DLD1 (cell line): ENCODE results near the gene RBM24.
"Not testable (repeated sequence)": the region's sequence is repeated elsewhere in the genome, so short reads cannot be mapped to it uniquely, and the experiment has no call there.

Experiments used
- in situ Hi-C: cut with HindIII; loops from 2 replicates; pipeline ENCODE4 v1.10.0; 2017; ENCODE audit warnings: low sequenced_read_pairs

The RBM24 gene

DNA sequence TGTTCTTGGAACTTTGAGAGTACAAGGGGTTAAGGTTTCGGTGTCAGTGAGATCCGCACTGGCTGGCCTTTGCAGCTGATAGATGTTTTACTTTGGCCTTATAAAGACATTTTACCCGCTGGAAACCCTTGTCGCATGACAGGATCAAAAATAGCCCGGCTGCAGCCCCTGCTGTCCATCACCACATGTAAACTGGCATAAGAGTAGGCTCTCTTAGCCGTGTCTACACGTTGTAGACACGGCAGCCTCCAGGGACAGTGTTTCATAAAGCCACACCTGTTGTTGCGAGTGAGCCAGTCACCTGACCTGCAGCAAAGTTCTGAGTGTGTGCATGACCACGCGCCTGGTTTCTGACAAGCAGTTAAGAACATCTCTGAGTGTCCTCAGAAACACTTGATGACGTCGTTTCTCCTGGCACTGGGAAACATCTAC, 8.5 kb downstream of the RBM24 start:
- in situ Hi-C loops: no loop called here

DNA sequence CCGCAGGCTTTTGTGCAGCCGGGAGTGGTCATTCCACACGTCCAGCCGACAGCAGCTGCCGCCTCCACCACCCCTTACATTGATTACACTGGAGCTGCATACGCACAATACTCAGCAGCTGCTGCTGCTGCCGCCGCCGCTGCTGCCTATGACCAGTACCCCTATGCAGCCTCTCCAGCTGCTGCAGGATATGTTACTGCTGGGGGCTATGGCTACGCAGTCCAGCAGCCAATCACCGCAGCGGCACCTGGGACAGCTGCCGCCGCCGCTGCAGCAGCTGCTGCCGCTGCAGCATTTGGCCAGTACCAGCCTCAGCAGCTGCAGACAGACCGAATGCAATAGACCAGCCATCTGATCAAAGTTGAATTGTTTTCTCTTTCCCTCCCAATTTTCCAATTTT, 10.6 kb downstream of the RBM24 start:
- in situ Hi-C loops: no loop called here

DNA sequence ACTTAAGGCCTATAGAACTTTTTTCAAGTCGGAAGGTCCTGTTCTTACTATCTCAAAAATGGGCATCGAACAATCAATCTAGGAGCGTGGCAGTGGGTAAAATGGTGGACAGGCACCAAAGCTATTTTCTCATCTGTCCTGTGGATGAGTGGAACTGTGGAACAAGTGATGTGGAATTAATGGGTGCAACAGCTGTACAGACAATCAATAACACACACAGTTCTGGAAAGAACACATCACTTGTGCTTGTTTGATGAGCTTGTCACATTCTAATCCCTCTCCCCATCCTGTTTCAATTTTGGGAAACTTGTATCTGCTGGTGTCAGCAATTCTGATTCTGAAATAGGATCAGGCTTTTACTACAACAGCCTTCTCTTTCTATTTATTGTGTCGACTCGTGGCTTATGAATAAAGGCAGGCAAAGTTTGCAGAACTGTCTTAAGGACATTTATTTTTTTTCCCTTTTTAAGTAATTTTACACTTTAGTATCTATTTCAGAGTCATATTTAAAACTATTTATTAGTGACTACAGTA, 11.5 kb downstream of the RBM24 start:
- in situ Hi-C loops: no loop called here

DNA sequence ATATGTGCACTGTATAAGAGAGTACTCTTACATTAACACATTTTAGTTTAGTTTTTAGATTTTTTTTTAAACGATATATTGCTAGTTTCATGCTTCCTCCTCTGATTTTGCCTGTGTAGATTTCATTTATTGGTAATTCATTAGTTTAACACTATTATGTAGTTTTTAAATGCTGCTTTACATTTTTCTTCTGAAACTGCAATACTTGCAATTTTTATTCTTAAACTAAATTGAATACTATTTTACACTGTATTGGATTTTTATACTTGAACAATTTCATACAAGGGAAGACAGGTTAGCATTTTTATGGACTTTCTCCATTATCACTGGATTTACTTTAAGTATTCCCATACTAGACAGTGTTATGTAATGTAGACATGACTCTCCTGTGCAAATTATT, 12.2 kb downstream of the RBM24 start:
- in situ Hi-C loops: no loop called here

DNA sequence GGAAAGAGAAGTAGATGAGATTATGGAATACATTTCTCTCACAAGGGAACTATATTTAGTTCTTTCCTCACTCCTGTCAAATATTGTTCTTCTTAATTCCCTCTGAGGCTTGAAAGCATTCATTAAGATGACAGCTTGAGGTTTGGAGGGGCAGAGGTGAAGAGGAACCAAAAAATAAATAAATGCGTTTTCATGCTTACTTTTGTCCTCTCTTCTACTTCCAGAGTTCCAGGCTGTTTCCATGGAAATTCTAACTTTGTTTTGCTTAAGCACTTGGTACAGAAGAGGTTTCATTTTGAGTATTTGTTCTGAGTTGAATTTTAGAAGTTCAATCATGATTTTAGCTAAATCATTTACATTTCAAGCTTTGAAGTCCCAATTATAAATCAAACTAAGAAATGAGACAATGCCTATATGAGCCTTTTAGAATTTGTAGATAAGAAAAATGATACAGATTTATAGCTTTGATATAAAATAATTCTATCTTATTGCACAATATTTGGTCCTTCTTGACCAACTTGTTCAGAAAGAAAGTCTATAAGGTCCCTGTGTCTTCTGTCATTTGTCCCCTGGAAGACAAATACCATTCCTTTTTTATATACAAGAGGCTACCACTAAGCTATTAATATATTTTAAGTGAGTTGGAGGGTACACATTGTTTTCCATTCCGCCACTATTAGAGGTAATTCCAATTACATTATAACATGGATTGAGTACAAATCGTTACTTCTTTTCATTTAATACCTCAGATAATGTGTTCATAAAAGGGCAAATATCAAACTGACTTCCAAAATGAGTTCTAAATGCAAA, 16.3 kb downstream of the RBM24 start:
- in situ Hi-C loops: no loop called here

DNA sequence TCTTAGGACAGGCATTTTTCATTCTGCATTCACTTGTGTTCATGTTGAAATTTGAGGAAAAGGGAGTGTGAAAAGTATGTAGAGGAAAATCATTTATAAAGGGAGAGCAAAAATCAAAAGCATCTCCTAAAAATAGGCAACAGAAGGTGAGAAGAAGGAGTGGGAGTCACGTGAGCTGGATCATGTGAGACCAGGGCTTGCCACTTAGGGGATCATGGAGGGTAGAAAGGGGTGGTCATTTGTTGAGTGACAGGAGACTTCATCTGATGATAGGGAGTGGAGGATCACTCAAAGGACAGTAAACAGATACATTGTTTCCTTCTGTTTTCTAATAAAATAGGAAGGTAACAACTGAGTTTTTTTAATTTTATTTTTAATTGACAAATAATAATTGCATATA, 17.1 kb downstream of the RBM24 start:
- in situ Hi-C loops: no loop called here

DNA sequence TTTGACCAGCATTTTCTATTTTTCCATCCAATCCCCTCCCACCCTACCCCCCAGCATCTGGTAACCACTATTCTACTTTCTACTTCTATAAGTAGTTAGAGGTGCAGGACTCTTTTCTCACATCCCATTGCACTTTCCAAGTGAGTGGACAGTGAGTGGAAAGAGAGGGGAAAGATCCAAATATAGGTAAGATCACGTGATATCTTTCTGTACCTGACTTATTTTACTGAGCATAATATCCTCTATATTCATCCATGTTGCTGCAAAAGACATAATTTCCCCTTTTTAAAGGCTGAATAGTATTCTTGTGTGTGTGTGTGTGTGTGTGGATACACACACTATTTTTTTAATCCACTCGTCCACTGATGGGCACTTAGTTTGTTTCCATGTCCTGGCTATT, 18.1 kb downstream of the RBM24 start:
- in situ Hi-C loops: no loop called here

DNA sequence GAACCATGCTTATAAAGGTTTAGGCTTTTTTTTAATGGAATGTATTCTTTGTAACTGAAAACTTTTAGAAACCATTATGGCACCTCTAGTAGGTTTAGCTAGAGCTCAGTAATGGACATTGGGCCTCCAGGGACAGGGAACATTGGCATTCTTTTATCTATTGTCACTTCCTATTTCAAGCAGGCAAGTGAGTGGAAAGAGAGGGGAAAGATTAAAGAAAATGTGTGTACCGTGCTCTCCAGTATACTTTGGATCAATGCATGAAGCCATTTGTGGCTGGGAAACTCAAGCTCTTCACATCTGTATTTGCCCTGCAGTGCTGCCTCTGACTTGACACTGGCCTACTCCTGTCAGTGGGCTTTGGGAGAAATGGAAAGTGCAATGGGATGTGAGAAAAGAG, 18.6 kb downstream of the RBM24 start:
- in situ Hi-C loops: no loop called here

DNA sequence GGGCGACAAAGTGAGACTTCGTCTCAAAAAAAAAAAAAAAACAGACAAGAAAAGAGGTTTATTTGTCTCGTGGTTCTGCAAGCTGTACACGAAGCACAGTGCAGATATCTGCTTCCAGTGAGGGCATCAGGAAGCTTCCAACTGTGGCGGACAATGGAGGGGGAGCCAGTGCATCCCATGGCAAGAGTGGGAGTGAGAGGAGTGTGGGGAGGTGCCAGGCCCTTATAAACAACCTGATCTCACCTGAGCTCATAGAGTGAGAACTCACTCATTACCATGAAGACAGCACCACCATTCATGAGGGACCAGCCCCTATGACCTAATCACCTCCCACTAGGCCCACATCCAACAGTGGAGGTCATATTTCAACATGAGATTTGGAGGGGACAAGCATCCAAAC, 19.5 kb downstream of the RBM24 start:
- in situ Hi-C loops: no loop called here

DNA sequence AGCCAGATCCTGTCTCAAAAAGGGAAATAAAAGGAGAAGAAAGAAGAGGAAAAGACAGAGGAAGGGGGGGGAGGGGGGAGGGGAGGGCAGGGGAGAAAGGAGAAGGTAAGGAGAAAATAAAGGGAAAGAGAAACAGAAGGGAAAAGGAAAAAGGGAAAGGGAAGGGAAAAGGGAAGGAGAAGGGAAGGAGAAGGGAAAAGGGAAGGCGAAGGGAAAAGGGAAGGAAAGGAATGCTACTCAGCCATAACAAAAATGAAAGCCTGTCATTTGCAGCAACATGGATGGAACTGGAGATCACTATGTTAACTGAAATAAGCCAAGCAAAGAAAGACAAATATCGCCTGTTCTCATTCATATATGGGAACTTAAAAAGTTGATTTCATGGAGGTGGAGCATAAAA, 22.3 kb downstream of the RBM24 start:
- in situ Hi-C loops: no loop called here

DNA sequence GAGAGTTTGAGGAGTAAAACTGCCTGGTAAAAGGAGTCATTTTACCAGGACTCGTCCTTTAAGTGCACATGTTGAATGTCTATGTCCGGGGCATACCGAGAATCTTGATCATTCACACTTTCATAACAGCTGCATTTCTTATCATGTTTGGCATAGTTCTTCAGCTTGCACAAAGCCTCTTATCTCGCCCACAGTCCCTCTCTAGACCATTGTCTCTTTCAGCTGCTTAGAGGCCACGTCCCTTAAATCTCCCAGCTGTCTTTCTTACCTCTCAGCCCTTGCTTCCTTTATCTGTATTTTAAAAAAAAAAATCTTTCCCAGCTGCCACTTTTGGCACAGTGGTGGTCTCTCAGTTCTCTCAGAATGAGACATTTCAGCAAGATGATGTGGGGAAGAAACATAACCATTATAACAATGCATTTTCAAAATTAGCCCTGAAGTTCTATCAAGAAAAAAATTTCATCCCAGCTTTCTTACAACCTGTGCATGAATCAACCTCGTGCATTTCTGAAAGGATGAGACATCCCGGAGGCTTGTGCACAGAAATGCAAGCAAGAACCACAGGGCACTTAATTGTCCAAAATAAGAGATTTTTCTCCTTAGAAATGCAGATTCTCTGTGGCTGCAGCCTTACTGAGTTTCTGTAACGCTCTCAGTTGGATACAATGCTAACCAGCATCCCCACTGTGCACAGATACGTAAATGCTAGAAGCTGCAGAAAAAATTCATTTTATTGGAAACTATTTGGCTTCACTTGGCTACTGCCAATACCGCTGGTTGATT, 24.2 kb downstream of the RBM24 start:
- in situ Hi-C loops: no loop called here

DNA sequence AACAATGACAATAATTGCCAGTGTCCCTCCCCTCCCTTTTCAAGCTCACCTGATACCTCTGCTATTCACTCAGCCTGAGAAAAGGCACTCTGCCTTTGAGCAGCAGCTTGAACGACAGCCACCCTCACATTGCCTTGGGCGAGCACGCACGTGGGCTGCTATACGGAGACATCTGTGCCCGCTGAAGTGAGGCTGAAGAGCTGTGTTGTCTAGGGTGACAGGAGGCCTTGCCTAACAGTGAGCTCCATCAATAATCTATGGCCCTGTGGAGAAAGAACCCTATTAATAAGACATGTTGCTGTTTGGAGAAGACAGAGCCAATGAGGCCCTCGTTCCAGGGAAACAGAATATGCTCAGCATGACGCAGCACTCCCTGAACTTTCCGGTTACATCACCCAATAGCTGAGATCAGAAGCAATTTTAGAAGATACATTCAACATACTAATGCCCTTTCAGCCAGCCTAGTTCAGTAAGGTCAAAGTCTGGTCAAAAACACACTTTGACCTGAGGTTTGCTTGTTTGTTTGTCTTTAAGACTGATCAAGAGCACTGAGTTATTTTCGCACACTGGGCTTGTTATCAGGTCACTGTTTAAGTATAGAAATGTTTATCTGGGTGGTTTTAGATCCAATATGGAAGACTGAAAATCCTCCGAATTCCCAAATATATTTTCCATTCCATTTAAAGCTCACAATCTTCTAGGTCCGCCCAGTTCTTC, 30.6 kb downstream of the RBM24 start:
- in situ Hi-C loops: no loop called here

DNA sequence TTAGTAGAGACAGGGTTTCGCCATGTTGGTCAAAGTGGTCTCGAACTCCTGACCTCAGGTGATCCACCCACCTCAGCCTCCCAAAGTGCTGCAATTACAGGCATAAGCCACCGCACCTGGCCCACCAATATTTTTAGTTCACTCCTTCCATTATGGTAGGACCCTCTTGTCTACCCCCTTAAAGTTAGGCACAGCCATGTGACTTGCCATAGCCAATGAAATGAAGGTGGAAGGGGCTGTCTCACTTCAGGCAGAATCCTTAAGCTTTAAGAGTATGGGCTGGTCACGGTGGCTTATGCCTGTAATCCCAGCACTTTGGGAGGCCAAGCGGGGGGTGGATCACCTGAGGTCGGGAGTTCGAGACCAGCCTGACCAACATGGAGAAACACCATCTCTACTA, 32.1 kb downstream of the RBM24 start:
- in situ Hi-C loops: not testable (repeated sequence)

DNA sequence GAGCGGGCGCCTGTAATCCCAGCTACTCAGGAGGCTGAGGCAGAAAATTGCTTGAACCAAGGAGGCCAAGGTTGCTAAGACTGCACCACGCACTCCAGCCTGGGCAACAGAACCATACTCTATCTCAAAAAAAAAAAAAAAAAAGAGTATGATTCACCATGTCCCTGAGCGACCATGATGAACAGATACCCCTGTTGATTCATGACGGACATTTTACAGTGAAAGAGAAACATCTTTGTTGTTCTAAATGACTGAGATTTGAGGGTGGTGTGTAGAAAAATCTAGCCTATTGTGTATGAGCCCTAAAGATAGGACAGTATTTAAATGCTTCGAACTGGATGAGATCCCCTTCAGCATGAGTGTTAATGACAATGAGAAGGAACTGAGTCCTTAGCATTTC, 32.8 kb downstream of the RBM24 start:
- in situ Hi-C loops: no loop called here

DNA sequence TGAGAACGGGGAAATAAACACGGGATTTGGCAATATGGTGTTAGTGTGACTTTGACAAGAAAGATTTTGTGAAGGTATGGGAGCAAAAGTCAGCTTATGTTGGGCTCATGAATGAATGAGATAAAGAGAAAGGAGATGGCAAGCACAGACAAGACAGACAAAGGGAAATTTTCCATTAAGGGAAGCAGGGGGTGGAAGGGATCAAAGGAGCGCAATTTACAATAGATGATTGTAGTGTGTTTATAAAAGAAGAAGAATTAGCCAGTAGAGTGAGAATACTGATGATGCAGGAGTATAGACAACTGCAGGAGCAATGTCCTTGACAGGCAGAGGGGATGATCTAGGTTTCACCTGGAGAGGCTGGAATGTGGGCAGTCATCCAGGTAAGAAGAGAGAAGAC, 34.1 kb downstream of the RBM24 start:
- in situ Hi-C loops: no loop called here

DNA sequence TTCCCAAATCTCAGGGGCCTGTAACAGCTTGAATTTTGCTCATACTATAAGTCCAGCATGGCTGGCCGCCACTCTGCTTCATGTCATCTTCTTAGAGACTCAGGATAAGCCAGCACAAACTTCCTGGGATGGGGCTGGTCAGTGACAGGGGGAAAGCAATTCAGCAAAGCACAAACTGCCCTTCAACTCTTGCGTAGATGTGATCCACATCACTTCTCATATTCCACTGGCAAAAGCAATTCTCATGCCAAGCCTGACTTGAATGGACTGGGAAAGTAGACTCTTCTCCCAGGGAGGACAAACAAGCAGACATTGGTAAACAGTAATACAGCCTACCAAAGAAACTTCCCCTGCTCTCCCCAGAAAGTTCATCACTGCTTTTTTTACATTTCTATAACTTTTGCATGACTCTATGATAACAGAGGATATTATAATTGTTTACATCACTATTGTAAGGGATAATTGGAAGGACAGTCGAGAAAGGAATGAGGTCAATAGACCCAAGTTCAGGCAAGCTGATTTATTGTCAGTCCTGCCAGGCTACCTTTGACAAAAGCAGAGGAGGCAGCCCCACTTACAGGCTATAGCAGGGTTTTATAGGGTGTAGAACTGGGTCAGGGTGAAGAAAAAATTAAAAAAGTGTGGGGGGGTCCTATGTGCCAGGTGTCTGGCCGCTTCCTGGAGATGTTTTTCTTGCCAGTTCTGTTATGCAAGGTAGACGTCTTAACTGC, 37.4 kb downstream of the RBM24 start:
- in situ Hi-C loops: no loop called here

DNA sequence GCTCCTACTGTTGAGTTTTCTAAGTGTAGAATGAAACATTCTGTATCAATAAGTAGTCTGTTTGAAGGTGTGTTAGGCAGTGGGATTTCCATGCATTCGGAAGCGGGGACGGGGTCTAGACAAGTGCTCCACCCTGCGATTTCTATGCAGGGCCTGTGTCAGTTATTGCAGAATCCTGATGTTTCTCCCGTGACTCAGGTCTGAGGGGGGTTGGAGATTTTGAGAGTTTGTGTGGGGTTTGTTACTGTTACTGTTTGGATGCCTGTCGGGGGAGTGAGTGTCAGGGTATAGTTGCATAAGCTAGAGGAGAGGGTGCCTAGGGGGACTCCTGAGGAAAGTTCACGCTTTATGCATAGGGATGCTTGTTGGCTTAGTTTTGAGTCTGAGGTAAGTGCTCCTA, 39.1 kb downstream of the RBM24 start:
- in situ Hi-C loops: not testable (repeated sequence)

DNA sequence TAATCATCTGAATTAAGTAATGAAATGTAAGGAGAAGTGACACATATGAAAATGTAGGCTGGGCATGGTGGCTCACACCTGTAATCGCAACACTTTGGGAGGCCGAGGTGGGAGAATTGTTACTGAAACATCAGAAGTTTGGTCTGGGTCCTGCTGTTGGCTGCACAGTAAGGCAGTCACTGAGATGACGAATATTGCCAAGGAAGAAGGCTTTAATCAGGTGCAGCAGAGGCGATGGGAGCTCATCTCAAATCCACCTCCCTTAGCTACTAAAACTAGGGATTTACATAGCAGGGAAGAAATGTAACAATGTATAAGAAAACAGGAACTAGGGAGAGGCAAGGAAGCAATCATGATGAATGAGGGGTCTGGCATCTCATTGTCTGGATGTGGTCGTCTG, 50.1 kb downstream of the RBM24 start:
- in situ Hi-C loops: no loop called here

DNA sequence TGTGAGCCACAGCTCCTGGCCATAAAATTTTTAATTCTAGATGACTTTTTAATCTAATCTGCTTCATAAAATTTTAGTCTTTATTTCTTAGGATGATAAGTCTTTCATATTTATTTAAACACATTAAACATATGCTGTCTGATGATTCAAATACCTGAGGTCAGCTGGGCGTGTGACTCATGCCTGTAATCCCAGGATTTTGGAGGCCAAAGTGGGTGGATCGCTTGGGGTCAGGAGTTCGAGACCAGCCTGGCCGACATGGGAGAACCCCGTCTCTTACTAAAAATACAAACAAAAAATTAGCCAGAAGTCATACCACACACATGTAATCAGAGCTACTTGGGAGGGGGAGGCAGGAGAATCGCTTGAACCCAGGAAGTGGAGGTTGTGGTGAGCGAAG, 53.1 kb downstream of the RBM24 start:
- in situ Hi-C loops: no loop called here

DNA sequence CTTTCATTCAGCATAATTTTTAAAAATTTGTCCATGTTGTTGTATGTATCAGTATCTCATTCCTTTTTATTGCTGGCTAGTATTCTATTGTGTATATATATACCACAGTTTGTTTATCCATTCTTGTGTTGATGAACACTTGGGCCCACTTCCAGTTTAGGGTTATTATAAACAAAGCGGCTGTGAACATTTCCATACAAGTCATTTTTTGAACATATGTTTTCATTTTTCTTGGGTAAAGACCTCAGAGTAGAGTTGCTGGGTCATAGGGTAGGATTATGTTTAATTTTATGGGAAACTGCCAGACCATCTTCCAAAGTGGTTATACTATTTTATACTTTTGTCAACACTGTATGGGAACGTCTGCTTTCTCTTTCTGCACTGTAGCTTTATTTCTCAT, 55.3 kb downstream of the RBM24 start:
- in situ Hi-C loops: no loop called here

DNA sequence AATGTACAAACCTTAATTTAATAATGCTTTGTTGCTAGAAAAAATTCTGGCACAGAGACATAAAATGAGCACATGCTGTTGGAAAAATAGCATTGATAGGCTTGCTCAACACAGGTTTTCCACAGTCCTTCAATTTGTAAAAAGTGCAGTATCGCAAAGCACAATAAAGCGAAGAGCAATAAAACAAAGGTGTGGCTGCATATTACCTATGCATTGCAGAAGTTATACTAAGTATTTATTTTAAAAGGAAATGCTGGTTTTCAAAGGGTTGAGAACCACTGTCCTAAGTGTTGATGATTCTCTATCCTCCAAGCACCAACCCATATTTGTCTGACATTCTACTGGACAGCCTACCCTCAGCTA, 58.1 kb downstream of the RBM24 start:
- in situ Hi-C loops: no loop called here
